AG10803 (cell line): ENCODE data around the gene CAMK4.
A peak's percentile ranks its signal among the peaks of the same experiment; 100 is the strongest.
"Not testable (repeated sequence)": the region's sequence is repeated elsewhere in the genome, so short reads cannot be mapped to it uniquely, and the experiment has no call there.

Experiments
- DNase-seq: peaks from one replicate; pipeline ENCODE4 v3.0.0; 2010; ENCODE audit warnings: low read depth
- H3K4me3 ChIP-seq: 2 replicates; pipeline ENCODE4 v1.5.1; 2011; ENCODE audit warnings: mild to moderate bottlenecking, low read length, control low read depth
- TF ChIP-seq, protein P1 (sequence below): conservative IDR thresholded peaks from 2 replicates; pipeline ENCODE4 v1.5.1; 2011; ENCODE audit warnings: mild to moderate bottlenecking, low read length, control low read depth, inconsistent platforms

Gene CAMK4

DNA sequence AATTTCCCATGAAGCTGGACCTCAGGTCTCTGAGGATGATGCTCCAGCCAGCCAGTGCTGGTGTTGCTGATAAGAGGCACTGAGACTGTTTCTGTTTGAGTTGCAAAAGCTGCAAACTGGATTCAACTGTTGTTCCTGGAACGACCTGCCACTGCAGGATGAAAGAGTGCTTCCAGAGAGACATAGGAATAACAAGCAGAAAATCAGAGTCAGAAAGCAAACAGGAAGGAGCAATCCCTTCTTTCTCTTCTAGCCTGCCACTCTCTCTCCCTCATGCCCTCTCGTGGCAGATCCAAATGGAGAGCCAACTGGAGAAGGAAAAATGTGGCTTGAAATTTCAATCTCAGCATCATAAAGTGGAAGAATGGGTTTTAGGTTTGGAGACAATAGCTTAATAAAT lies 177.7 kb downstream of the CAMK4 start:
- TF ChIP-seq, protein P1, sequence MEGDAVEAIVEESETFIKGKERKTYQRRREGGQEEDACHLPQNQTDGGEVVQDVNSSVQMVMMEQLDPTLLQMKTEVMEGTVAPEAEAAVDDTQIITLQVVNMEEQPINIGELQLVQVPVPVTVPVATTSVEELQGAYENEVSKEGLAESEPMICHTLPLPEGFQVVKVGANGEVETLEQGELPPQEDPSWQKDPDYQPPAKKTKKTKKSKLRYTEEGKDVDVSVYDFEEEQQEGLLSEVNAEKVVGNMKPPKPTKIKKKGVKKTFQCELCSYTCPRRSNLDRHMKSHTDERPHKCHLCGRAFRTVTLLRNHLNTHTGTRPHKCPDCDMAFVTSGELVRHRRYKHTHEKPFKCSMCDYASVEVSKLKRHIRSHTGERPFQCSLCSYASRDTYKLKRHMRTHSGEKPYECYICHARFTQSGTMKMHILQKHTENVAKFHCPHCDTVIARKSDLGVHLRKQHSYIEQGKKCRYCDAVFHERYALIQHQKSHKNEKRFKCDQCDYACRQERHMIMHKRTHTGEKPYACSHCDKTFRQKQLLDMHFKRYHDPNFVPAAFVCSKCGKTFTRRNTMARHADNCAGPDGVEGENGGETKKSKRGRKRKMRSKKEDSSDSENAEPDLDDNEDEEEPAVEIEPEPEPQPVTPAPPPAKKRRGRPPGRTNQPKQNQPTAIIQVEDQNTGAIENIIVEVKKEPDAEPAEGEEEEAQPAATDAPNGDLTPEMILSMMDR, result no peak; the same call in 1 of the 2 replicates
- DNase-seq, result no peak
- no peak overlapping the region for H3K4me3 ChIP-seq

DNA sequence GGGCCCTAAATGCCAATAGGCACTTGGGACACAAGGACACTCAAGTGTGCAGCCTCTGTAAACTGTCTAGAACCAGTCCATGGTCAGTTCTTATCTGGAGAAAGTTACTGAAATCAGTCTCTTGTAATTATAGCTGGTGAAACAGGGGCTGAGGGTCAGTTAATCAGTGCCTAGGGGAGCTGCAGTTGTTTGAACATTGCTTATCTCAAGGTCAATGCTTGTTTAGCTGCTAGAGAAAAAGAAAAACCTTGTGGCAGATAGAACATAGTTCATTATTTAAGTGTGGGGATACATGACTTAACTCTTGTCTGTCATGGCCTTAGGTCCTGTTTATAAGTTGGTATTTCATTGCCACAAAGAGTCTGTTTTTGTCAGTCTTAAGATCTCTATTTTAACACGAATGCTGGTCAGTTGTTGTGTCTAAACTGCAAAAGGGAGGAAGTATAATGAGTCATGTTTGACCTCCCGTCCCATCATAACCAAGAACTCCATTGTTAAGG lies 180.1 kb downstream of the CAMK4 start:
- no peak overlapping the region for H3K4me3 ChIP-seq
- TF ChIP-seq, protein P1, result no peak
- no peak for DNase-seq

DNA sequence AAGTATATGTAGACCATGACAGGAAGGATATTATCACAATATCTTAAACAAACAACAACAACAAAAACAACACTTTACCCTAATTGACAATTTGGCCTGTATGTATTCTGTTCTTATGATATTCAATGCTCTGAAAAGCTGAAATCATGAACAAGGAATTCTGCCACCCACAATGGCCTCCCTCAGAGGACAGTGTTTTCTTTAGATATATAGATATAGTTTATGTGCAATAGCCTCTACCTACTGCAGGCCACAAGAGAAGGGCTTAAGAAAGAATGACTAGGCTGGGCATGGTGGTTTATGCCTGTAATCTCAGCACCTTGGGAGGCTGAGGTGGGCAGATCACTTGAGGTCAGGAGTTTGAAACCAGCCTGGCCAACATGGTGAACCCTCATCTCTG lies 183.4 kb downstream of the CAMK4 start:
- DNase-seq, result no peak
- H3K4me3 ChIP-seq, result no peak overlapping the region
- TF ChIP-seq, protein P1, result no peak

DNA sequence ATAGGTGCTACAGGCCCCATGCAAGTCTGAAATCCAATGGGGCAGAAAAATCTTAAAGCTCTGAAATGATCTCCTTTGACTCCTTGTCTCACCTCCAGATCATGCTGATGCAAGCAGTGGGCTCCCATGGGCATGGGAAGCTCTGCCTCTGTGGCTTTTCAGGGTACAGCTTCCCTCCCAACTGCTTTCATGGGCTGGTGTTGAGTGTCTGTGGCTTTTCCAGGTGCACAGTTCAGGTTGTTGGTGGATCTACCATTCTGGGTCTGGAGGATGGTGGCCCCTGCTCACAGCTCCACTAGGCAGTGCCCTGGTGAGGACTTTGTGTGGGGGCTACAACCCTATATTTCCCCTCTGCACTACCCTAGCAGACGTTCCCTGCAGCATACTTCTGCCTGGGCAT lies 184.6 kb downstream of the CAMK4 start:
- H3K4me3 ChIP-seq, result no peak overlapping the region
- no peak for DNase-seq
- TF ChIP-seq, protein P1, result no peak

DNA sequence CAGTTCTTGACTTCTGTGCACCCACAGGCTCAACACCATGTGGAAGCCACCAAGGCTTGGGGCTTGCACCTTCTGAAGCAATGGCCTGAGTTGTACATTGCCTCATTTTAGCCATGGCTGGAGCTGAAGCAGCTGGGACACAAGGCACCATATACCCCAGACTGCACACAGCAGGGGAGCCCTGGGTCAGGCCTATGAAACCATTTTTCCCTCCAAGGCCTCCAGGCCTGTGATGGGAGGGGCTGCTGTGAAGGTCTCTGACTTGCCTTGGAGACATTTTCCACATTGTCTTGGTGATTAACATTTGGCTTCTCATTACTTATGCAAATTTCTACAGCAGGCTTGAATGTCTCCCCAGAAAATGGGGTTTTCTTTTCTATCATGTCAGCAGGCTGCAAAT lies 185.1 kb downstream of the CAMK4 start:
- DNase-seq, H3K4me3 ChIP-seq: not testable (repeated sequence)

DNA sequence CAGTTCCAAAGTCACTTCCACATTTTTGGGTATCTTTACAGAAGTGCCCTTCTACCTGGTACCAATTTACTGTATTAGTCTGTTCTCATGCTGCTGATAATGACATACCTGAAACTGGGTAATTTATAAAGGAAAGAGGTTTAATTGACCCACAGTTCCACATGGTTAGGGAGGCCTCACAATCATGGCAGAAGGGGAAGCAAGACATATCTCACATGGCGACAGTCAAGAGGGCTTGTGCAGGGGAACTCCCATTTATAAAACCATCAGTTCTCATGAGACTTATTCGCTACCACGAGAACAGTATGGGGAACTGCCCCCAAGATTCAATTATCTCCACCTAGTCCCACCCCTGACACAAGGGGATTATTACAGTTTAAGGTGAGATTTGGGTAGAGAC lies 185.9 kb downstream of the CAMK4 start:
- DNase-seq, H3K4me3 ChIP-seq: not testable (repeated sequence)

DNA sequence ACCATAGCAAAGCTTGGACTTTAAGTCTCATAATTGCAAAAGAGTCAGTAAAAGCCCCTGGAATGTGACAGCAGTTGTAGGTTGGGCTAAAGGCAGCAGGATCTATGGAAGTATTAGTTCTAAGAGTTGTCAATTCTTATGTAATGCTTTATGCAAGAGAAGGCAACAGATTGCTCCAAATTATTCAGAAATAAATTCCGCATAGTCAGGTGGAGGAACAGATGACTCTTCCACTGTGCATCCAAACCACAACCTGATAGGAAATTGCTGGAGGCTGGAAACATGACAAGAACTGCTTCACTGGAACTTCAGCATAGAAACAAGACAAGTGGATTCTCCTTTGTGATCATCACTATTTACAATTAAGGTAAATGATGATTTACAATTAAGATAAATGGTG lies 187.1 kb downstream of the CAMK4 start:
- peak; percentile 15 for DNase-seq
- no peak overlapping the region for H3K4me3 ChIP-seq
- TF ChIP-seq, protein P1, result no peak

DNA sequence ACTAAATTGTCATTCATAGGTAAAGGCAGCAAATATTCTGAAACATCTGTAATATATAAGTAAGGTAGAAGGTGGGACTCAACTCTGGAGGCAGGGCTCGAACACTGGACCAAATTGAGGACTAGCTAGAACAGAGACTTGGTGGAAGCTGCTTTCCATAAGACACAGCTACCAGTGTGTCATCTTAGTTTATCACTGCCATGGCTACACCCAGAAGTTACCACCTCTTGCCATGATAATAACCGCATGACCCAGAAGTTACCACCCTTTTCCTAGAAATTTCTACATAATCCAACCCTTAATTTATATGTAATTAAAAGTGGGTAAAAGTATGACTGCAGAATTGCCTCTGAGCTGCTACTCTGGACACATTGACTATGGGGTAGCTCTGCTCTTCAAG lies 188.4 kb downstream of the CAMK4 start:
- no peak overlapping the region for H3K4me3 ChIP-seq
- TF ChIP-seq, protein P1, result no peak
- DNase-seq, result no peak
